Measurements from ENCODE around the gene DUSP8. TPM values are rescaled to one million over a fixed set of nuclear protein-coding genes. Genes with fewer than 3 reads are reported as not detected.
"Not testable (repeated sequence)": the region's sequence is repeated elsewhere in the genome, so short reads cannot be mapped to it uniquely, and the experiment has no call there.

The DUSP8 gene
- total RNA-seq, 1 donor from 2014 or later = 1.2 TPM

- DNase-seq (ENCODE audit: low spot score); H3K4me3 Mint-ChIP-seq (ENCODE audit: low read depth); H3K36me3 Mint-ChIP-seq (ENCODE audit: low read depth); intact Hi-C loops (cut with micrococcal nuclease); H3K9me3 Mint-ChIP-seq; H3K27ac Mint-ChIP-seq; H3K4me1 Mint-ChIP-seq (ENCODE audit: low read depth): not testable (repeated sequence)
- H3K27me3 Mint-ChIP-seq (ENCODE audit: low read depth) = peaks cover 58% of the 10 kb centered on the region
These were observed 26.3 kb upstream of the DUSP8 start for GRCh38 chr11:1598406-1598805.

GRCh38 chr11:1597994-1598380 is 25.9 kb upstream of the DUSP8 start, which contains the start of gene KRTAP5-2:
Gene KRTAP5-2 (minus strand): TSS chr11:1598294. CDS start chr11:1598250, 44 bp downstream.
- Mint-ChIP-seq H3K9me3 (no peaks in the 10 kb centered on the region), H3K27ac (no peak within 1 kb of the TSS), H3K36me3 (ENCODE audit: low read depth) (no peaks in the 10 kb centered on the region), H3K4me3 (ENCODE audit: low read depth) (no peak within 1 kb of the TSS), H3K4me1 (ENCODE audit: low read depth) (no peaks in the 10 kb centered on the region), H3K27me3 (ENCODE audit: low read depth) (peaks cover 54% of the 10 kb centered on the region)
- intact Hi-C loops (cut with micrococcal nuclease) = no loop called here
- DNase-seq (ENCODE audit: low spot score) = no peak

GRCh38 chr11:1597331-1597993 is 25.4 kb upstream of the DUSP8 start:
- Mint-ChIP-seq H3K36me3 (ENCODE audit: low read depth) (no peaks in the 10 kb centered on the region), H3K27ac (no peak overlapping the region), H3K4me3 (ENCODE audit: low read depth) (no peak overlapping the region), H3K9me3 (no peaks in the 10 kb centered on the region), H3K27me3 (ENCODE audit: low read depth) (peaks cover 56% of the 10 kb centered on the region), H3K4me1 (ENCODE audit: low read depth) (no peaks in the 10 kb centered on the region)
- no peak for DNase-seq (ENCODE audit: low spot score)
- intact Hi-C loops (cut with micrococcal nuclease) = no loop called here

GRCh38 chr11:1596576-1597121 is 24.6 kb upstream of the DUSP8 start:
- H3K36me3 Mint-ChIP-seq (ENCODE audit: low read depth) = not testable (repeated sequence)
- H3K27me3 Mint-ChIP-seq (ENCODE audit: low read depth) = peaks cover 54% of the 10 kb centered on the region

GRCh38 chr11:1595994-1596575 is 24.0 kb upstream of the DUSP8 start:
- H3K27me3 Mint-ChIP-seq (ENCODE audit: low read depth) = peaks cover 49% of the 10 kb centered on the region
- H3K36me3 Mint-ChIP-seq (ENCODE audit: low read depth); DNase-seq (ENCODE audit: low spot score); intact Hi-C loops (cut with micrococcal nuclease); H3K9me3 Mint-ChIP-seq; H3K27ac Mint-ChIP-seq; H3K4me1 Mint-ChIP-seq (ENCODE audit: low read depth); H3K4me3 Mint-ChIP-seq (ENCODE audit: low read depth): not testable (repeated sequence)

More at GRCh38 chr11:1596576-1597121, 24.6 kb upstream of the DUSP8 start:
- H3K9me3 Mint-ChIP-seq; H3K4me1 Mint-ChIP-seq (ENCODE audit: low read depth); intact Hi-C loops (cut with micrococcal nuclease); DNase-seq (ENCODE audit: low spot score); H3K4me3 Mint-ChIP-seq (ENCODE audit: low read depth); H3K27ac Mint-ChIP-seq: not testable (repeated sequence)

- Mint-ChIP-seq H3K9me3 (peaks cover 5% of the 10 kb centered on the region), H3K27ac (no peak overlapping the region), H3K4me1 (ENCODE audit: low read depth) (peaks cover 4% of the 10 kb centered on the region), H3K27me3 (ENCODE audit: low read depth) (peaks cover 28% of the 10 kb centered on the region), H3K36me3 (ENCODE audit: low read depth) (no peaks in the 10 kb centered on the region), H3K4me3 (ENCODE audit: low read depth) (no peak overlapping the region)
- no peak for DNase-seq (ENCODE audit: low spot score)
- intact Hi-C loops (cut with micrococcal nuclease) = no loop called here
These were observed 20.6 kb upstream of the DUSP8 start for GRCh38 chr11:1592628-1593027.

DNA sequence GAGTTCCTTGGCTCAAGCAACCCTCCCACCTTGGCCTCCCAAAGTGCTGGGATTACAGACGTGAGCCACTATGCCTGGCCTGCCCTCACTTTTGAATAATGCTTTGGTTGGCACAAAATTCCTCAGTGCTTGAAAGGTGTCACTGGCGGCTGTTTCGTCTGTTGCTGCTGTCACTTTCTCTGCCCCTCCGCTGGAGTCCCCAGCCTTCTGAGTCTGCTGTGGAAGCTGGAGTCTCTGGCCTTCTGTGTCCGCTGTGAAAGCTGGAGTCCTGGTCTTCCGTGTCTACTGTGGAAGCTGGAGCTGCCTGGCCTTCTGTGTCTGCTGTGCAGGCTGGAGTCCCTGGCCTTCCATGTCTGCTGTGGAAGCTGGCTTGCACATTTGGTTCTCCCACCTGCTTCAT is 17.9 kb upstream of the DUSP8 start:
- DNase-seq (ENCODE audit: low spot score) = no peak
- Mint-ChIP-seq H3K9me3 (peaks cover 5% of the 10 kb centered on the region), H3K36me3 (ENCODE audit: low read depth) (no peaks in the 10 kb centered on the region), H3K27me3 (ENCODE audit: low read depth) (peaks cover 22% of the 10 kb centered on the region), H3K27ac (no peak overlapping the region), H3K4me3 (ENCODE audit: low read depth) (no peak overlapping the region), H3K4me1 (ENCODE audit: low read depth) (peaks cover 4% of the 10 kb centered on the region)
- intact Hi-C loops (cut with micrococcal nuclease) = no loop called here

DNA sequence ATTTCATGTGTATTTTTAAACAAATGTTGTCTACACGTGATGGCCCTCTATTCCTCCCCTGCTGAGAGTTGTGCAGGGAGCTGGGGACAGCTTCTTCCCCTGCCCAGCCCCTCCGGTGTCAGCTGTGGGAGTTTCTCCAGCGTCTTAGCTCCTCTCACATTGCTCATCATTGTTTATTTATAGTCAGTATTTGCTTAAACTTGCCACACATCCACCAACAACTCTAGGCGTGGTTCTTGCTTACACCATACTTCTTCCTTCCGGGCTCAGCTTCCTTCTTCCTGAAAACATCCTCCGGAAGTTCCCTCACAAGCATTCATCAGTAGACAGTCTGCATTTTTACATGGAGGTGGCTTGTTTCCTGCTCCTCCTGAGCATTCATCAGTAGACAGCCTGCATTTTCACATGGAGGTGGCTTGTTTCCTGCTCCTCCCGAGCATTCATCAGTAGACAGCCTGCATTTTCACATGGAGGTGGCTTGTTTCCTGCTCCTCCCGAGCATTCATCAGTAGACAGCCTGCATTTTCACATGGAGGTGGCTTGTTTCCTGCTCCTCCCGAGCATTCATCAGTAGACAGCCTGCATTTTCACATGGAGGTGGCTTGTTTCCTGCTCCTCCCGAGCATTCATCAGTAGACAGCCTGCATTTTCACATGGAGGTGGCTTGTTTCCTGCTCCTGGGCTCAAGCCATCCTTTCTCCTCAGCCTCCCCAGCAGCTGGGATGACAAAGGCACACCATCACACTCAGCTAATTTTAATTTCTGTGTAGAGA is 17.3 kb upstream of the DUSP8 start:
- H3K9me3 Mint-ChIP-seq; H3K4me3 Mint-ChIP-seq (ENCODE audit: low read depth); DNase-seq (ENCODE audit: low spot score); H3K36me3 Mint-ChIP-seq (ENCODE audit: low read depth); intact Hi-C loops (cut with micrococcal nuclease); H3K4me1 Mint-ChIP-seq (ENCODE audit: low read depth); H3K27ac Mint-ChIP-seq: not testable (repeated sequence)
- H3K27me3 Mint-ChIP-seq (ENCODE audit: low read depth) = peaks cover 15% of the 10 kb centered on the region

DNA sequence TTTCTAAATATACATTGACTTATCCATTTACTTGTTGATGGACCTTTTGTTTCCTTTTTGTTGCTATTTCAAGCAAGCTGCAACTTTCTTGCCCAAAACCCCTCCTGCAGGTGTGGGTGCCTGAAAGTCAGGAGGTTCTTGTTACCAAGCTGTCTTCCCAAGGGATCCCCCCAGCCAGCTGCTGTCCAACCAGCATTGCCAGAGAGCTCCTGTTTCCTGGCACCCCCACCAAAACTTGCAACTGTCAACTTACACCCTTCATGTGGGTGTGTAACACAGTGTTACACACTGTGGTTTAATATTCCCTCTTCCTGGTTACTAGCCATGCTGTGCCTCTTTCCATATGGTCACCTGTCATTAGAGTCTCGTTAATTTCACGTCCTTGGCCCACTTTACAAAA is 14.6 kb upstream of the DUSP8 start:
- no peak for DNase-seq (ENCODE audit: low spot score)
- no peak overlapping the region for H3K27ac Mint-ChIP-seq
- H3K4me1 Mint-ChIP-seq (ENCODE audit: low read depth) = peaks cover 4% of the 10 kb centered on the region
- peaks cover 11% of the 10 kb centered on the region for H3K27me3 Mint-ChIP-seq (ENCODE audit: low read depth)
- intact Hi-C loops (cut with micrococcal nuclease) = no loop called here
- no peak overlapping the region for H3K4me3 Mint-ChIP-seq (ENCODE audit: low read depth)
- no peaks in the 10 kb centered on the region for H3K36me3 Mint-ChIP-seq (ENCODE audit: low read depth)
- peaks cover 5% of the 10 kb centered on the region for H3K9me3 Mint-ChIP-seq

DNA sequence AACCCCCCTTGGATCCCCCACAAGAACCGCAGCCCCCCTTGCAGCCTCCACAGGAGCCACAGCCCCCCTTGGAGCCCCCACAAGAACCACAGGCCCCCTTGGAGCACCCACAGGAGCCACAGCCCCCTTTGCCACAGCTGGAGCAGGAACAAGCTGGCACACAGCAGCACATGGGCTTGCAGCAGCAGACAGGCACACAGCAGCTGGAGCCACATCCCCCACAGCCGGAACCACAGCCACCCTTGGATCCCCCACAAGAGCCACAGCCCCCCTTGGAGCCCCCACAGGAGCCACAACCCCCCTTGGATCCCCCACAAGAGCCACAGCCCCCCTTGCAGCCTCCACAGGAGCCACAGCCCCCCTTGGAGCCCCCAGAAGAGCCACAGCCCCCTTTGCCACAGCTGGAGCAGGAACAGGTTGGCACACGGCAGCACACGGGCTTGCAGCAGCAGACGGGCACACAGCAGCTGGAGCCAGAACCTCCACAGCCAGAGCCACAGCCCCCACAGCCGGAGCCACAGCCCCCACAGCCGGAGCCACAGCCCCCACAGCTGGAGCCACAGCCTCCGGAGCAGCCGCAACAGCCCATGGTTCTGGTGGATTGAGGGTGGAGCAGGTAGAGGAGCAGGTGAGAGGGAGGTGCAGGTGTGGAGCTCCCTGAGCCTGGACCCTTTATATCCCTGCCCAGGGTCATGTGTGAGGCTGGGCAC is 12.7 kb upstream of the DUSP8 start, which contains the start of gene KRTAP5-1:
KRTAP5-1 (minus strand) TSS at position 623 of the 710 bp plus-strand sequence; CDS start at position 589, 34 bp downstream.
- DNase-seq (ENCODE audit: low spot score); H3K27ac Mint-ChIP-seq; H3K36me3 Mint-ChIP-seq (ENCODE audit: low read depth); H3K4me3 Mint-ChIP-seq (ENCODE audit: low read depth); H3K4me1 Mint-ChIP-seq (ENCODE audit: low read depth); intact Hi-C loops (cut with micrococcal nuclease); H3K9me3 Mint-ChIP-seq: not testable (repeated sequence)
- H3K27me3 Mint-ChIP-seq (ENCODE audit: low read depth) = peaks cover 11% of the 10 kb centered on the region

DNA sequence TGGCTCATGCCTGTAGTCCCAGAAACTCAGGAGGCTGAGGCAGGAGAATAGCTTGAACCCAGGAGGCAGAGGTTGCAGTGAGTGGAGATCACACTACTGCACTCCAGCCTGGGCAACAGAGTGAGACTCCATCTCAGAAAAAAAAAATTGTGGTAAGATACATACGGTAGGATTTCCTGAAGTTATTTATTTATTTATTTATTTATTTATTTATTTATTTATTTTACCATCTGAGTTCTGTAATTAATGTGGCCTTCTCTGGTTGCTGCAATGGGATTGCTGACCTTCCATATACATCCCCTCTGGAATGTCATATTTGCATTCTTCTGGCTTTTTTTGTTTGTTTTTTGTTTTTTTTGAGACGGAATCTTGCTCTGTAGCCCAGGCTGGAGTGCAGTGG is 10.8 kb upstream of the DUSP8 start:
- H3K27ac Mint-ChIP-seq; H3K4me3 Mint-ChIP-seq (ENCODE audit: low read depth): not testable (repeated sequence)

GRCh38 chr11:1581976-1582375 is 9.9 kb upstream of the DUSP8 start:
- intact Hi-C loops (cut with micrococcal nuclease) = no loop called here
- H3K36me3 Mint-ChIP-seq (ENCODE audit: low read depth) = no peaks in the 10 kb centered on the region
- H3K4me1 Mint-ChIP-seq (ENCODE audit: low read depth) = no peaks in the 10 kb centered on the region

More for the DNA sequence above, 10.8 kb upstream of the DUSP8 start:
- H3K36me3 Mint-ChIP-seq (ENCODE audit: low read depth); H3K4me1 Mint-ChIP-seq (ENCODE audit: low read depth); intact Hi-C loops (cut with micrococcal nuclease); DNase-seq (ENCODE audit: low spot score); H3K27me3 Mint-ChIP-seq (ENCODE audit: low read depth): not testable (repeated sequence)
- H3K9me3 Mint-ChIP-seq = peaks cover 10% of the 10 kb centered on the region

More at GRCh38 chr11:1581976-1582375, 9.9 kb upstream of the DUSP8 start:
- no peak for DNase-seq (ENCODE audit: low spot score)
- Mint-ChIP-seq H3K9me3 (peaks cover 10% of the 10 kb centered on the region), H3K4me3 (ENCODE audit: low read depth) (no peak overlapping the region), H3K27me3 (ENCODE audit: low read depth) (peaks cover 9% of the 10 kb centered on the region), H3K27ac (no peak overlapping the region)

Data from activated T-helper 2 cell treated with anti-CD3 and anti-CD28 coated beads, Interferon-gamma antibody, Interleukin-2, Interleukin-4, amounts not matched to agents 10 μg/mL and 5 μg/mL and 100 μg/mL, durations not matched to agents 14 hours and 24 hours and 36 hours (primary cell).